HepG2 (cell line): ENCODE data around the gene KIF23. TPM values are rescaled to one million over a fixed set of nuclear protein-coding genes. Genes with fewer than 3 reads are reported as not detected.

Experiments
- CHCHD3 ChIP-seq: sonication (generic); formaldehyde crosslinking; IDR thresholded peaks from 2 replicates; pipeline ENCODE4 v1.8.0; 2022; ENCODE audit warnings: mild to moderate bottlenecking, missing genetic modification reagents, moderate library complexity
- GLI4 ChIP-seq: sonication (generic); formaldehyde crosslinking; IDR thresholded peaks from 2 replicates; pipeline ENCODE4 v1.5.1; 2020; ENCODE audit warnings: missing genetic modification reagents, mild to moderate bottlenecking, moderate library complexity, borderline replicate concordance
- HNRNPLL ChIP-seq: fragments of 200-400 bp; formaldehyde crosslinking; IDR thresholded peaks from 2 replicates; pipeline ENCODE4 v1.6.1; 2017; ENCODE audit warnings: mild to moderate bottlenecking, low read depth, low read length; ENCODE audit not compliant: poor library complexity, severe bottlenecking
- KAT2B ChIP-seq: fragments of 150-350 bp; IDR thresholded peaks from 2 replicates; pipeline ENCODE4 v1.6.1; 2014; ENCODE audit warnings: low read depth, low read length, borderline replicate concordance
- MAFK ChIP-seq, 2 experiments: IDR thresholded peaks in 1 of 2; conservative IDR thresholded peaks in 1 of 2; 2 replicates each; pipeline ENCODE4 v1.6.1; 2011; ENCODE audit warnings: improper control_type of control experiment in 2 of 2, low read length in 2 of 2
- MEF2D ChIP-seq: sonication (generic); formaldehyde crosslinking; IDR thresholded peaks from 2 replicates; pipeline ENCODE4 v1.5.1; 2020; ENCODE audit warnings: mild to moderate bottlenecking, missing genetic modification reagents
- RBM22 ChIP-seq: fragments of 200-400 bp; formaldehyde crosslinking; optimal IDR thresholded peaks from 2 replicates; pipeline ENCODE3; 2017; ENCODE audit warnings: mild to moderate bottlenecking, low read length, moderate library complexity
- ZNF136 ChIP-seq: sonication (generic); formaldehyde crosslinking; IDR thresholded peaks from 2 replicates; pipeline ENCODE4 v1.8.1; 2022; ENCODE audit warnings: low read depth, mild to moderate bottlenecking, moderate library complexity, missing genetic modification reagents
- ZNF614 ChIP-seq: IDR thresholded peaks from 2 replicates; pipeline ENCODE4 v1.6.1; 2018; ENCODE audit warnings: missing biosample characterization, missing genetic modification reagents, inconsistent platforms, borderline replicate concordance
- polyA plus RNA-seq, 8 experiments: library from polyadenylated mRNA; depleted of rRNA in 3 of 8; stranded (reverse) in 7 of 8; unstranded in 1 of 8; fragments of >200 nt; fragmentation: Illumina TruSeq in 4 of 8; extraction: Trizol in 4 of 8; gene quantifications; 2 replicates each; pipeline versions ENCODE4 v1.2.1 to v1.2.3, GENCODE V29; 2011 to 2016; ENCODE audit warnings: low read depth in 4 of 8, missing spikeins in 1 of 8, mixed read lengths in 1 of 8; ENCODE audit not compliant: insufficient read depth in 1 of 8
- total RNA-seq, 5 experiments: library from RNA; depleted of rRNA; stranded (reverse); fragments of >200 nt; fragmentation: Illumina TruSeq; extraction: Trizol; gene quantifications; 2 replicates each; pipeline ENCODE4 v1.2.3, GENCODE V29; 2016; ENCODE audit warnings: low read depth in 1 of 5
- TF ChIP-seq, protein P1 (sequence below): sonication (generic); formaldehyde crosslinking; IDR thresholded peaks from 2 replicates; pipeline ENCODE4 v1.4.0; 2020; ENCODE audit warnings: missing genetic modification reagents
- TF ChIP-seq, protein P2 (sequence below): sonication (generic); formaldehyde crosslinking; conservative IDR thresholded peaks from 2 replicates; pipeline ENCODE4 v1.4.0; 2020; ENCODE audit warnings: mild to moderate bottlenecking, missing genetic modification reagents, moderate library complexity
- TF ChIP-seq, protein P3 (sequence below): sonication (generic); formaldehyde crosslinking; IDR thresholded peaks from 2 replicates; pipeline ENCODE4 v1.8.0; 2022; ENCODE audit warnings: mild to moderate bottlenecking, missing genetic modification reagents, moderate library complexity
- TF ChIP-seq, protein P4 (sequence below): sonication (generic); formaldehyde crosslinking; IDR thresholded peaks from 2 replicates; pipeline ENCODE4 v1.4.0; 2020; ENCODE audit warnings: missing genetic modification reagents, borderline replicate concordance
- TF ChIP-seq, protein P5 (sequence below): sonication (generic); formaldehyde crosslinking; IDR thresholded peaks from 2 replicates; pipeline ENCODE4 v1.4.0; 2020; ENCODE audit warnings: missing genetic modification reagents

Gene KIF23
- total and polyA plus RNA-seq, 2 of the 13 experiments (the other 11 are each of a cell fraction or from before 2014, with no cell fraction given) = 11.3 to 38.1 TPM

DNA sequence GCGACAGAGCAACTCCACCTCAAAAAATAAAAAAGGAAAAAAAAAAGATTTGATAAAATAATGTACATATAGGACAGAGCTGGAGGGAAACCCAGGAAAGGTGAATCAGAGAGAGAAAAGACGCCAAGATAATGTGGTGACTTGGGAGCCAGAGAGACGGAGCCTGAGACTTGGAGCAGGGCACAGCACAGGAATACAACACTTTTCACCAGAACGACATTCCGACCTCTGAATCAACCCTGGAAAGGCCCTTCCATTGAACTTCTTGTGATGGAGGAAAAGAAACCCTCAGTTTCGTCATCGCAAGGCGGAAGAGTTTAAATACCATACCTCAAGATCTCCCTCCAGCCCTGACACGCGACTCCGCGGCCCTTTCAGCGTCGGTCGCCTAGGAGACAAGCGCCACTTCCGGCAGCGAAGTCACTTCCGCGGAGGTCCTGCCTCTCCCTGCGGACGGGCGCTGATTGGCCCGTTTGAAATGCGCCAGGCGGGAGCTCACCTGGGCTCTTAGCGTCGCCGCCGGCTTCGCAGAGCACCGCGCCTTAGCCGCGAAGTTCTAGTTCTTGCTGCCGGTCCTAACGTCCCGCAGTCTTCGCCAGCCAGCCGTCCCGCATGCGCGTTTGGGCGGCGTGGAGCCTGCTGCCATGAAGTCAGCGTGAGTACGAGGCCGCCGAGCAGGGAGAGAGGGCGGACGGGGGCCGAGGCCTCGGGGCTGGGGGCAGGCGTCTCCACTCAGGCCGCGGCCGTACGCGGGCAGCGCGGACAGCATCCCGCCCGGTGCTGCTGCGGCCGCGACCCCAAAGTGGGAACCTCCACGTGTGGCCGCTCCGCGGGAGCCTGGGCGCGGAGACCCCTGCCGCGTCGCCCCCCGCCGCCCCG, at the start of gene KIF23 (continued):
- TF ChIP-seq, protein P1, sequence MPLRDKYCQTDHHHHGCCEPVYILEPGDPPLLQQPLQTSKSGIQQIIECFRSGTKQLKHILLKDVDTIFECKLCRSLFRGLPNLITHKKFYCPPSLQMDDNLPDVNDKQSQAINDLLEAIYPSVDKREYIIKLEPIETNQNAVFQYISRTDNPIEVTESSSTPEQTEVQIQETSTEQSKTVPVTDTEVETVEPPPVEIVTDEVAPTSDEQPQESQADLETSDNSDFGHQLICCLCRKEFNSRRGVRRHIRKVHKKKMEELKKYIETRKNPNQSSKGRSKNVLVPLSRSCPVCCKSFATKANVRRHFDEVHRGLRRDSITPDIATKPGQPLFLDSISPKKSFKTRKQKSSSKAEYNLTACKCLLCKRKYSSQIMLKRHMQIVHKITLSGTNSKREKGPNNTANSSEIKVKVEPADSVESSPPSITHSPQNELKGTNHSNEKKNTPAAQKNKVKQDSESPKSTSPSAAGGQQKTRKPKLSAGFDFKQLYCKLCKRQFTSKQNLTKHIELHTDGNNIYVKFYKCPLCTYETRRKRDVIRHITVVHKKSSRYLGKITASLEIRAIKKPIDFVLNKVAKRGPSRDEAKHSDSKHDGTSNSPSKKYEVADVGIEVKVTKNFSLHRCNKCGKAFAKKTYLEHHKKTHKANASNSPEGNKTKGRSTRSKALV (CRISPR knock-in tag) = no peak; the same call in 1 of the 2 replicates
- TF ChIP-seq CHCHD3 (CRISPR knock-in tag) = peak; percentile 80; the same call in 1 of the 2 replicates
- no peak for TF ChIP-seq KAT2B
- TF ChIP-seq, protein P2, sequence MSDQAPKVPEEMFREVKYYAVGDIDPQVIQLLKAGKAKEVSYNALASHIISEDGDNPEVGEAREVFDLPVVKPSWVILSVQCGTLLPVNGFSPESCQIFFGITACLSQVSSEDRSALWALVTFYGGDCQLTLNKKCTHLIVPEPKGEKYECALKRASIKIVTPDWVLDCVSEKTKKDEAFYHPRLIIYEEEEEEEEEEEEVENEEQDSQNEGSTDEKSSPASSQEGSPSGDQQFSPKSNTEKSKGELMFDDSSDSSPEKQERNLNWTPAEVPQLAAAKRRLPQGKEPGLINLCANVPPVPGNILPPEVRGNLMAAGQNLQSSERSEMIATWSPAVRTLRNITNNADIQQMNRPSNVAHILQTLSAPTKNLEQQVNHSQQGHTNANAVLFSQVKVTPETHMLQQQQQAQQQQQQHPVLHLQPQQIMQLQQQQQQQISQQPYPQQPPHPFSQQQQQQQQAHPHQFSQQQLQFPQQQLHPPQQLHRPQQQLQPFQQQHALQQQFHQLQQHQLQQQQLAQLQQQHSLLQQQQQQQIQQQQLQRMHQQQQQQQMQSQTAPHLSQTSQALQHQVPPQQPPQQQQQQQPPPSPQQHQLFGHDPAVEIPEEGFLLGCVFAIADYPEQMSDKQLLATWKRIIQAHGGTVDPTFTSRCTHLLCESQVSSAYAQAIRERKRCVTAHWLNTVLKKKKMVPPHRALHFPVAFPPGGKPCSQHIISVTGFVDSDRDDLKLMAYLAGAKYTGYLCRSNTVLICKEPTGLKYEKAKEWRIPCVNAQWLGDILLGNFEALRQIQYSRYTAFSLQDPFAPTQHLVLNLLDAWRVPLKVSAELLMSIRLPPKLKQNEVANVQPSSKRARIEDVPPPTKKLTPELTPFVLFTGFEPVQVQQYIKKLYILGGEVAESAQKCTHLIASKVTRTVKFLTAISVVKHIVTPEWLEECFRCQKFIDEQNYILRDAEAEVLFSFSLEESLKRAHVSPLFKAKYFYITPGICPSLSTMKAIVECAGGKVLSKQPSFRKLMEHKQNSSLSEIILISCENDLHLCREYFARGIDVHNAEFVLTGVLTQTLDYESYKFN = no peak; the same call in 1 of the 2 replicates
- TF ChIP-seq ZNF136 = no peak
- TF ChIP-seq, protein P3, sequence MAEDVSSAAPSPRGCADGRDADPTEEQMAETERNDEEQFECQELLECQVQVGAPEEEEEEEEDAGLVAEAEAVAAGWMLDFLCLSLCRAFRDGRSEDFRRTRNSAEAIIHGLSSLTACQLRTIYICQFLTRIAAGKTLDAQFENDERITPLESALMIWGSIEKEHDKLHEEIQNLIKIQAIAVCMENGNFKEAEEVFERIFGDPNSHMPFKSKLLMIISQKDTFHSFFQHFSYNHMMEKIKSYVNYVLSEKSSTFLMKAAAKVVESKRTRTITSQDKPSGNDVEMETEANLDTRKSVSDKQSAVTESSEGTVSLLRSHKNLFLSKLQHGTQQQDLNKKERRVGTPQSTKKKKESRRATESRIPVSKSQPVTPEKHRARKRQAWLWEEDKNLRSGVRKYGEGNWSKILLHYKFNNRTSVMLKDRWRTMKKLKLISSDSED (CRISPR knock-in tag) = no peak
- TF ChIP-seq, protein P4, sequence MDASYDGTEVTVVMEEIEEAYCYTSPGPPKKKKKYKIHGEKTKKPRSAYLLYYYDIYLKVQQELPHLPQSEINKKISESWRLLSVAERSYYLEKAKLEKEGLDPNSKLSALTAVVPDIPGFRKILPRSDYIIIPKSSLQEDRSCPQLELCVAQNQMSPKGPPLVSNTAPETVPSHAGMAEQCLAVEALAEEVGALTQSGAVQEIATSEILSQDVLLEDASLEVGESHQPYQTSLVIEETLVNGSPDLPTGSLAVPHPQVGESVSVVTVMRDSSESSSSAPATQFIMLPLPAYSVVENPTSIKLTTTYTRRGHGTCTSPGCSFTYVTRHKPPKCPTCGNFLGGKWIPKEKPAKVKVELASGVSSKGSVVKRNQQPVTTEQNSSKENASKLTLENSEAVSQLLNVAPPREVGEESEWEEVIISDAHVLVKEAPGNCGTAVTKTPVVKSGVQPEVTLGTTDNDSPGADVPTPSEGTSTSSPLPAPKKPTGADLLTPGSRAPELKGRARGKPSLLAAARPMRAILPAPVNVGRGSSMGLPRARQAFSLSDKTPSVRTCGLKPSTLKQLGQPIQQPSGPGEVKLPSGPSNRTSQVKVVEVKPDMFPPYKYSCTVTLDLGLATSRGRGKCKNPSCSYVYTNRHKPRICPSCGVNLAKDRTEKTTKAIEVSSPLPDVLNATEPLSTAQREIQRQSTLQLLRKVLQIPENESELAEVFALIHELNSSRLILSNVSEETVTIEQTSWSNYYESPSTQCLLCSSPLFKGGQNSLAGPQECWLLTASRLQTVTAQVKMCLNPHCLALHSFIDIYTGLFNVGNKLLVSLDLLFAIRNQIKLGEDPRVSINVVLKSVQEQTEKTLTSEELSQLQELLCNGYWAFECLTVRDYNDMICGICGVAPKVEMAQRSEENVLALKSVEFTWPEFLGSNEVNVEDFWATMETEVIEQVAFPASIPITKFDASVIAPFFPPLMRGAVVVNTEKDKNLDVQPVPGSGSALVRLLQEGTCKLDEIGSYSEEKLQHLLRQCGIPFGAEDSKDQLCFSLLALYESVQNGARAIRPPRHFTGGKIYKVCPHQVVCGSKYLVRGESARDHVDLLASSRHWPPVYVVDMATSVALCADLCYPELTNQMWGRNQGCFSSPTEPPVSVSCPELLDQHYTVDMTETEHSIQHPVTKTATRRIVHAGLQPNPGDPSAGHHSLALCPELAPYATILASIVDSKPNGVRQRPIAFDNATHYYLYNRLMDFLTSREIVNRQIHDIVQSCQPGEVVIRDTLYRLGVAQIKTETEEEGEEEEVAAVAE (CRISPR knock-in tag) = peak; percentile 75; the same call in 1 of the 2 replicates
- TF ChIP-seq MAFK (conservative IDR thresholded peaks at IDR 0.05 in 1 of 2, IDR thresholded peaks at IDR 0.05 in 1 of 2; ENCODE audit: low read length in 2 of 2) = no peak
- no peak for TF ChIP-seq GLI4 (CRISPR knock-in tag)
- TF ChIP-seq, protein P5, sequence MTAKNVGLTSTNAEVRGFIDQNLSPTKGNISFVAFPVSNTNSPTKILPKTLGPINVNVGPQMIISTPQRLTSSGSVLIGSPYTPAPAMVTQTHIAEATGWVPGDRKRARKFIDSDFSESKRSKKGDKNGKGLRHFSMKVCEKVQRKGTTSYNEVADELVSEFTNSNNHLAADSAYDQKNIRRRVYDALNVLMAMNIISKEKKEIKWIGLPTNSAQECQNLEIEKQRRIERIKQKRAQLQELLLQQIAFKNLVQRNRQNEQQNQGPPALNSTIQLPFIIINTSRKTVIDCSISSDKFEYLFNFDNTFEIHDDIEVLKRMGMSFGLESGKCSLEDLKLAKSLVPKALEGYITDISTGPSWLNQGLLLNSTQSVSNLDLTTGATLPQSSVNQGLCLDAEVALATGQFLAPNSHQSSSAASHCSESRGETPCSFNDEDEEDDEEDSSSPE (CRISPR knock-in tag) = peak; percentile 100
- no peak for TF ChIP-seq MEF2D
- peak; percentile 99 for TF ChIP-seq HNRNPLL
- TF ChIP-seq ZNF614 (CRISPR knock-in tag) = peak; percentile 67; the same call in 1 of the 2 replicates
- peak; percentile 85 for TF ChIP-seq RBM22
